A673 (cell line): ENCODE results near the gene KLK5.

Experiments
- EZH2 ChIP-seq: fragments of 200-600 bp; sonication (generic); IDR thresholded peaks from 2 replicates; pipeline ENCODE4 v1.6.1; 2017; ENCODE audit warnings: borderline replicate concordance, low read depth, mild to moderate bottlenecking, mixed read lengths, antibody characterized with exemption, low read length; ENCODE audit not compliant: poor library complexity, severe bottlenecking
- TF ChIP-seq, protein P1 (sequence below): fragments of 300-800, 200-600 bp; sonication (generic); conservative IDR thresholded peaks from 2 replicates; pipeline ENCODE4 v1.5.1; 2017; ENCODE audit warnings: low read depth, mild to moderate bottlenecking, antibody characterized with exemption, low read length, moderate library complexity, mixed read lengths

DNA sequence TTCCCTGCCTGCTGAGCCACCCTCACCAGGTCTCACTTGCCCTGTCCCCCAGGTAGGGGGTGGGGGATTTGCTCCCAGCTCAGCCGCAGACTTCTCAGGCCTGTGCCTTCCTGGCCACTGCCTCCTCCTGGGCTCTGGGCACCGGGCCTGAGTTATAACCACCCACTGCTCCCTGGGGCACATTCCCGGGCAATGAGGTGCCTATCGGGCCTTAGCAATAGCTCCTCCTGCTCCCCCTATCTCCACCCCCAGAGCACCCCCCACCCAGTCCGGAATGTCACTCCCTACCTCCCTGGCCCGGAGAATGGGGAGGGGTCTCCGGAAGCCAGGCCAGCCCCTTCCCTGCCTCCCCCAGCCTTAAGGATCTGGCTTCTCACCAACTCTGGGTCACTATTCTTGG lies at the start of gene KLK5:
- TF ChIP-seq, protein P1, sequence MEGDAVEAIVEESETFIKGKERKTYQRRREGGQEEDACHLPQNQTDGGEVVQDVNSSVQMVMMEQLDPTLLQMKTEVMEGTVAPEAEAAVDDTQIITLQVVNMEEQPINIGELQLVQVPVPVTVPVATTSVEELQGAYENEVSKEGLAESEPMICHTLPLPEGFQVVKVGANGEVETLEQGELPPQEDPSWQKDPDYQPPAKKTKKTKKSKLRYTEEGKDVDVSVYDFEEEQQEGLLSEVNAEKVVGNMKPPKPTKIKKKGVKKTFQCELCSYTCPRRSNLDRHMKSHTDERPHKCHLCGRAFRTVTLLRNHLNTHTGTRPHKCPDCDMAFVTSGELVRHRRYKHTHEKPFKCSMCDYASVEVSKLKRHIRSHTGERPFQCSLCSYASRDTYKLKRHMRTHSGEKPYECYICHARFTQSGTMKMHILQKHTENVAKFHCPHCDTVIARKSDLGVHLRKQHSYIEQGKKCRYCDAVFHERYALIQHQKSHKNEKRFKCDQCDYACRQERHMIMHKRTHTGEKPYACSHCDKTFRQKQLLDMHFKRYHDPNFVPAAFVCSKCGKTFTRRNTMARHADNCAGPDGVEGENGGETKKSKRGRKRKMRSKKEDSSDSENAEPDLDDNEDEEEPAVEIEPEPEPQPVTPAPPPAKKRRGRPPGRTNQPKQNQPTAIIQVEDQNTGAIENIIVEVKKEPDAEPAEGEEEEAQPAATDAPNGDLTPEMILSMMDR: no peak
- no peak for TF ChIP-seq EZH2
